ENCODE data around the gene LRRC2. TPM values are rescaled to one million over a fixed set of nuclear protein-coding genes. Genes with fewer than 3 reads are reported as not detected.

The LRRC2 gene
- total and polyA plus RNA-seq, 2 of the 13 experiments (the other 11 are each of a cell fraction or from before 2014, with no cell fraction given), result 0.27 to 0.58 TPM

- TF ChIP-seq THAP11 (CRISPR knock-in tag; IDR thresholded peaks at IDR 0.05) (peak; percentile 62), ZNF274 (CRISPR knock-in tag; IDR thresholded peaks at IDR 0.05) (no peak), IKZF1 (IDR thresholded peaks at IDR 0.05) (no peak), SP1 (IDR thresholded peaks at IDR 0.05) (no peak), SP1 (CRISPR knock-in tag; IDR thresholded peaks at IDR 0.05) (peak; percentile 46; the same call in 1 of the 2 replicates), CBFB (CRISPR knock-in tag; IDR thresholded peaks at IDR 0.05) (0 out of 2 replicates have a peak, but pooled peaks have one; percentile 47), CEBPG (CRISPR knock-in tag; IDR thresholded peaks at IDR 0.05) (0 out of 2 replicates have a peak, but pooled peaks have one; percentile 11), HDAC1 (CRISPR knock-in tag; IDR thresholded peaks at IDR 0.05) (no peak), ZKSCAN8 (CRISPR knock-in tag; IDR thresholded peaks at IDR 0.05; ENCODE audit: borderline replicate concordance) (0 out of 2 replicates have a peak, but pooled peaks have one; percentile 25), HOMEZ (CRISPR knock-in tag; IDR thresholded peaks at IDR 0.05; ENCODE audit: low read depth) (0 out of 2 replicates have a peak, but pooled peaks have one; percentile 25), ZNF12 (CRISPR knock-in tag; IDR thresholded peaks at IDR 0.05) (peak; percentile 40; the same call in 1 of the 2 replicates), ERF (CRISPR knock-in tag; IDR thresholded peaks at IDR 0.05) (peak; percentile 55; the same call in 1 of the 2 replicates), TMF1 (CRISPR knock-in tag; IDR thresholded peaks at IDR 0.05; ENCODE audit: low read depth) (no peak), SMAD3 (CRISPR knock-in tag; IDR thresholded peaks at IDR 0.05) (0 out of 2 replicates have a peak, but pooled peaks have one; percentile 59), KLF6 (CRISPR knock-in tag; IDR thresholded peaks at IDR 0.05) (0 out of 2 replicates have a peak, but pooled peaks have one; percentile 58), ZNF121 (CRISPR knock-in tag; IDR thresholded peaks at IDR 0.05) (no peak), ZFP36 (IDR thresholded peaks at IDR 0.05; ENCODE audit: borderline replicate concordance, low read depth, low read length, partially characterized antibody) (peak; percentile 20), ZSCAN20 (CRISPR knock-in tag; IDR thresholded peaks at IDR 0.05; ENCODE audit: borderline replicate concordance) (no peak), HMGXB4 (CRISPR knock-in tag; IDR thresholded peaks at IDR 0.05; ENCODE audit: borderline replicate concordance in 1 of 2, low read depth in 1 of 2) (peak; percentile 85 to 90; a peak in 3 of 4 replicates), KDM2A (CRISPR knock-in tag; IDR thresholded peaks at IDR 0.05; ENCODE audit: borderline replicate concordance, low read depth) (peak; percentile 86), RAD21 (CRISPR knock-in tag; IDR thresholded peaks at IDR 0.05) (peak; percentile 97), ZMYM4 (CRISPR knock-in tag; IDR thresholded peaks at IDR 0.05) (peak; percentile 59), MIER3 (CRISPR knock-in tag; IDR thresholded peaks at IDR 0.05; ENCODE audit: borderline replicate concordance) (peak; percentile 57; the same call in 1 of the 2 replicates), ZNF337 (CRISPR knock-in tag; IDR thresholded peaks at IDR 0.05; ENCODE audit: borderline replicate concordance, low read depth) (no peak), TBP (CRISPR knock-in tag; IDR thresholded peaks at IDR 0.05) (no peak), GATAD1 (CRISPR knock-in tag; IDR thresholded peaks at IDR 0.05) (0 out of 2 replicates have a peak, but pooled peaks have one; percentile 57), HINFP (CRISPR knock-in tag; IDR thresholded peaks at IDR 0.05; ENCODE audit: low read depth) (no peak)
Observed at GRCh38 chr3:46488735-46489361, 77.3 kb downstream of the LRRC2 start (continued).

Measured in HepG2 (cell line).